ENCODE measurements around the gene PTH1R.

The PTH1R gene

DNA sequence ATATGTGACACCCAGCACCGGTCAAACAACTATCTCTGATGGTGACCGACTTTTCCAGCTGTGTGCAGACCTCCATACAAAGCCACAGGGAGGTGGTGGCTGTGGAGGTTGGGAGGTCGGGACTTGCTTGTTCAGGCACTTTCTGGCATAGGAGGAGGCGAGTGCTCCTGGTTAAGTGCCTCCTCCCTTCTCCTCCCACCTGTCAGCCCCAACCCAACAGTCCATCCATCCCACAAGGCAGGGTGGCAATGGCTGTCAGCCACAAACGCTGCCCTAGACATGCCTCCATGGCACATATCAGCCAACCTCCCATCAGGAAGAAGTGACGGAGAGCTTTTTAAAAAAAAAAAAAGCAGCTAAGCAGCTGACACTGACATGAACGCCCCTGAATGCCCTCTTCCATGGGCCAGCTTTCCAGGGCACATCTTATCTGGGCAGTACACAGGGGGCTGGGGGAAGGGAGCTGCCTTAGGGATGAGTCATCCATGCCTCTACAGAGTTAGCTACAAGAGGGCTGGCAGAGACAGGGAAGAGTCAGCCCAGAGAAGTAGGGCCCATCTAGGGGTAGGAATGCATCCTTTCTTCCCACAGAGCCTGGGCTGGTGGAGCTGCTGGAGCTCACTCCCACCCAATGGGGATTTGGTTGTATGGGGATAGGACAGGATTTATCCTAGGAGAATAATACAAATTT lies 57.8 kb downstream of the PTH1R start:
- H3K4me3 Mint-ChIP-seq, result no peak overlapping the region
- H3K27me3 Mint-ChIP-seq, result no peaks in the 10 kb centered on the region
- H3K4me1 Mint-ChIP-seq (ENCODE audit: low read depth), result peaks cover 54% of the 10 kb centered on the region
- no peaks in the 10 kb centered on the region for H3K9me3 Mint-ChIP-seq (ENCODE audit: low read depth)
- no peak overlapping the region for H3K27ac Mint-ChIP-seq
- H3K36me3 Mint-ChIP-seq, result peaks cover under 1% of the 10 kb centered on the region

DNA sequence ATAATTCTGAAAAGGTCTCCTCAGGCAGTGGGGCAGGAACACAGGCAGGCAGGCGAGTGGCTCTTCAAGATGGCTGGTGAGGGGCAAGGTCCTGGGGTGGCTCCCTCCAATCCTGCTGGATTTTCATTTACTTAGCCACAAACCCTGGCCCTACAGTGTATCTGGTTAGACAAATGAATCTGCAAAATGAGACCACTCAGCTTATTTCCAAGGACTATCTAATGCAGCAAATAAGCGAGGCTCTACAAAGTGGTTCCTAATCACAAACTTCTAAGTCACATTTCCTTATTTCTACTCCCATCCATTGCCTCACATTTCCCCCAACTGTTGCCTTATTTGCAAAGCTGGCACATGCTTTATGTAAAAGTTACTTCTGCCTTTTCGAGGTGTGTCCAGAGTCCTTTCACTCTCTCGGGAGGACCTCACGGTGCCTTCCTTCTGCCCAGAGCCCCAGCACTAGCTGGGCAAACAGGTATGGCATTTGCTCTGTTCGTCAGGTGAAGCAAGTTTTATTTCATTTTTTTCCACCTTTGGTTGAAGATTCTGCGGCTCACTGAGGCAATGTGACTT lies 58.6 kb downstream of the PTH1R start:
- H3K27ac Mint-ChIP-seq, result peak overlapping the region; percentile 34
- H3K9me3 Mint-ChIP-seq (ENCODE audit: low read depth), result no peaks in the 10 kb centered on the region
- peaks cover 4% of the 10 kb centered on the region for H3K36me3 Mint-ChIP-seq
- H3K4me3 Mint-ChIP-seq, result no peak overlapping the region
- H3K4me1 Mint-ChIP-seq (ENCODE audit: low read depth), result peaks cover 51% of the 10 kb centered on the region
- H3K27me3 Mint-ChIP-seq, result no peaks in the 10 kb centered on the region

DNA sequence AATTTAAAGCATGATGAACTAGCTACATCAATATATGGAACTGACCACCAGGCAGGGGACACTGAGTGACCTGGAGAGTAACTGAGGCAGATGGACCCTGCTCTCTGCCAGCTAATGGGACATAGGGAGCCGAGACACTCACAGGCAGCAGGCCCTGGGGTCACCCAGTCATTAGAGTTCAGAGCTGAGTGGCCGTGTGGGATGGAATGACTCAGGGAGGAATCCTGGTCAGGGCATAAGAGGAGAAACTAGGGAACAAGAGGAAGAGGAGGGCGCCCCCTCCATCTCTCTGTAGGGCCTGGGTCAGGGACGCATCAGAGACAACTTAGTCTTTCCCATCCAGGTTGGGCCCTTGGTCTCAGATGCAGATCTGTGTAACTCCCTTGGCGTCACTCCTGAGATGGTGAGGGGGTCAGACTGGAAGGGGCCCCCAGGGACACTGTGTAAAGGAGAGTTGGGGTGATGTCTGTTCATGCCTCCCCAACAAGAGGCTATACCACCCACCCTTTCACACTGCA lies 59.3 kb downstream of the PTH1R start:
- H3K36me3 Mint-ChIP-seq, result peaks cover 4% of the 10 kb centered on the region
- H3K27me3 Mint-ChIP-seq, result no peaks in the 10 kb centered on the region
- peaks cover 44% of the 10 kb centered on the region for H3K4me1 Mint-ChIP-seq (ENCODE audit: low read depth)
- H3K27ac Mint-ChIP-seq, result no peak overlapping the region
- H3K9me3 Mint-ChIP-seq (ENCODE audit: low read depth), result no peaks in the 10 kb centered on the region
- no peak overlapping the region for H3K4me3 Mint-ChIP-seq

GRCh38 chr3:46938118-46938517 lies 60.6 kb downstream of the PTH1R start:
- H3K27ac Mint-ChIP-seq, result no peak overlapping the region
- no peaks in the 10 kb centered on the region for H3K27me3 Mint-ChIP-seq
- peaks cover 40% of the 10 kb centered on the region for H3K4me1 Mint-ChIP-seq (ENCODE audit: low read depth)
- H3K36me3 Mint-ChIP-seq, result peaks cover 4% of the 10 kb centered on the region
- H3K9me3 Mint-ChIP-seq (ENCODE audit: low read depth), result no peaks in the 10 kb centered on the region
- no peak overlapping the region for H3K4me3 Mint-ChIP-seq

- H3K27me3 Mint-ChIP-seq, result no peaks in the 10 kb centered on the region
- H3K27ac Mint-ChIP-seq, result peak overlapping the region; percentile 65
- no peaks in the 10 kb centered on the region for H3K9me3 Mint-ChIP-seq (ENCODE audit: low read depth)
- H3K4me1 Mint-ChIP-seq (ENCODE audit: low read depth), result peaks cover 44% of the 10 kb centered on the region
- H3K4me3 Mint-ChIP-seq, result no peak overlapping the region
- peaks cover 4% of the 10 kb centered on the region for H3K36me3 Mint-ChIP-seq
Observed at GRCh38 chr3:46939578-46940445, 62.3 kb downstream of the PTH1R start.

- H3K4me3 Mint-ChIP-seq, result no peak overlapping the region
- H3K4me1 Mint-ChIP-seq (ENCODE audit: low read depth), result peaks cover 53% of the 10 kb centered on the region
- no peaks in the 10 kb centered on the region for H3K27me3 Mint-ChIP-seq
- no peaks in the 10 kb centered on the region for H3K9me3 Mint-ChIP-seq (ENCODE audit: low read depth)
- no peak overlapping the region for H3K27ac Mint-ChIP-seq
- peaks cover 8% of the 10 kb centered on the region for H3K36me3 Mint-ChIP-seq
Observed at GRCh38 chr3:46942076-46942475, 64.6 kb downstream of the PTH1R start.

DNA sequence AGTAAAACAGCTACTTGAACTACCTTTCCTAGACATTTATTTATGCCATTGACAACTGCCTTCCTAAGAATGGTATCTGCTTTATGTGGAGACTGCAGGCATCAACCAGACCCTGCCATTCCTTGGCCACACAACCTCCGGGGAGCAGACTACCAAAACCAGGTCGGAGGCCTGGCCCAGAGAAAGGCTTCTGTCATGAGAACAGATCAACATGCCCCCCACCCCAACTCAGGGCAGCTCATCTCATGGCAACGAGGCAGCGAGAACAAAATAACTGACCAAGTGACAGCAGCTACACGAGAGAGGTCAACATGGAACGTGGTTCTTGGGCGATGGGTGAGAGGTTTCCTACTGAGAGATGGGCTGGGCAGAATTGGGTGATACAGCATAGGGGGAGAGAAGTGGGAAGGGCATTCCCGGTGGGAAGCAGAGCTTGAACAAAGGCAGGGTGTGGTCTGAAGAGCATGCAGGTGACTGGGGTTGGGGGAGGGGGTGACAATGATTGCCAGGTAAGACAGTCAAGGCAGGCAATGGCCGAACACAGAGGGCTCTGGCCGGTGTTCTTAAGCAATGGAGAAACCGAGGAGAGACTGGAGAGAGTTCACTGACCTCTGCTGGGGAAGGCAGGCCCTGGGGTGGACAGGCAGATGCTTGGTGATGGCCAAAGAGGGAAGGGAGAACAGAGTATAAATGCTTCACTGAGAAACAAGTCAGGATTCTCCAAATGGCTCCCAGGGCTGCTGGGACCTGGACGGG lies 65.1 kb downstream of the PTH1R start:
- Mint-ChIP-seq H3K27me3 (no peaks in the 10 kb centered on the region), H3K4me3 (no peak overlapping the region), H3K4me1 (ENCODE audit: low read depth) (peaks cover 59% of the 10 kb centered on the region), H3K27ac (no peak overlapping the region), H3K36me3 (peaks cover 8% of the 10 kb centered on the region), H3K9me3 (ENCODE audit: low read depth) (no peaks in the 10 kb centered on the region)

- Mint-ChIP-seq H3K36me3 (peaks cover 8% of the 10 kb centered on the region), H3K4me3 (no peak overlapping the region), H3K4me1 (ENCODE audit: low read depth) (peaks cover 65% of the 10 kb centered on the region)
Observed at GRCh38 chr3:46943237-46944187, 66.0 kb downstream of the PTH1R start.

GRCh38 chr3:46944191-46944590 lies 66.7 kb downstream of the PTH1R start:
- H3K9me3 Mint-ChIP-seq (ENCODE audit: low read depth), result no peaks in the 10 kb centered on the region
- no peaks in the 10 kb centered on the region for H3K27me3 Mint-ChIP-seq
- peak overlapping the region; percentile 41 for H3K27ac Mint-ChIP-seq
- no peak overlapping the region for H3K4me3 Mint-ChIP-seq
- peaks cover 67% of the 10 kb centered on the region for H3K4me1 Mint-ChIP-seq (ENCODE audit: low read depth)
- peaks cover 8% of the 10 kb centered on the region for H3K36me3 Mint-ChIP-seq

More at GRCh38 chr3:46943237-46944187, 66.0 kb downstream of the PTH1R start:
- Mint-ChIP-seq H3K9me3 (ENCODE audit: low read depth) (no peaks in the 10 kb centered on the region), H3K27ac (no peak overlapping the region), H3K27me3 (no peaks in the 10 kb centered on the region)

DNA sequence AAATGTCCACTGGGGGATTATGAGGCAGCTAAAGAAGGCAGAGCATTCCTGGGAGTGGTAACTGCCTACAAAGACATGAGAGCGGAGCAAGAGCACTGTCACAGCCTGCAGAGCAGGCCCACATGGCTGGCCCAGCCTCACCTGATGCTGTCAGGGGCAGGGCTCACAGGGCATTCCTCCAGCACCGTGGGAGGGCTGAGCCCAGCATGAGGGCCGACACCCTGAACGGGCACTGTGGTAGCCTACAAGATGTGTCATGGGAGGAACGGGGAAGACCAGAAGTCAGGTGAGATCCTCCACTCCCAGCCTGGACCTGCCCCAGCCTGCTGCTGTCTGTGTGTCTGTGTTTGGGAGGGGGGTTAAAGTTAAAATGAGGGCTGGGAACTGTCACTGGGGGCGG lies 68.9 kb downstream of the PTH1R start:
- Mint-ChIP-seq H3K4me1 (ENCODE audit: low read depth) (peaks cover 71% of the 10 kb centered on the region), H3K4me3 (peak overlapping the region; percentile 46), H3K27ac (peak overlapping the region; percentile 86), H3K27me3 (no peaks in the 10 kb centered on the region), H3K9me3 (ENCODE audit: low read depth) (no peaks in the 10 kb centered on the region), H3K36me3 (peaks cover 4% of the 10 kb centered on the region)

DNA sequence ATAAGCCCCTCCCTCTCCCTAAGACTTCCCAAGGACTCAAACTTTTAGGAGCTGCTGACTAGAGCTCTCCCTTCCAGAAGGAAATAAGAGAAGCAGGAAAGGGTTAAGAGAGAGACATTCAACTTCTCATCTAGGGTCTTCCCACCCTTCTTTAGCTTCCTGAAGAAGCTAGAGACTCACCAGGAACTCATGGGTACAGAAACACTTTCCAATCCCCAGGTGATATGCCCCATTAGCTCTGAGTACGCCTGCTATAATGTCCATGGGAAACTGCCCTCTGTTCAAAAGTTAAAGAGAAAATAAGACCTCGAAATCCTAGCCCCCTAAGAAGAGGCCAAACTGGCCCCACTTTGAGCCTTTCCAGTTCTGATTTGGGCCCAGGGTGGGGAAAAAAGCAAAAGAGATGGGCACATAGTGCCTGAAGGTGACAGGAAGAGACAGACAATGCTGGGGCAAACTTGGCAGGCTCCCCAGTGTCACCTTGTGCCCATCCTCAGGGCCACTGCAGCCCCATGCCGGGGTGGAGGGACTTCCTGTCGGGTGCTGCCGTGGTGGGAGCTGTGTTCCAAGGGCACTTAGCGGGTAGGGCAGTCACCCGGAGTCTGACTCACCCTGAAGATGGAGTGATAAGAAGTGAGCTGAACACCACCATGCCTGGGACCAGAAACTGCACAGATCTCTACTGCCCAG lies 69.5 kb downstream of the PTH1R start:
- peak overlapping the region; percentile 80 for H3K4me3 Mint-ChIP-seq
- no peaks in the 10 kb centered on the region for H3K9me3 Mint-ChIP-seq (ENCODE audit: low read depth)
- peaks cover 74% of the 10 kb centered on the region for H3K4me1 Mint-ChIP-seq (ENCODE audit: low read depth)
- peaks cover 4% of the 10 kb centered on the region for H3K36me3 Mint-ChIP-seq
- peak overlapping the region; percentile 86 for H3K27ac Mint-ChIP-seq
- H3K27me3 Mint-ChIP-seq, result no peaks in the 10 kb centered on the region

GRCh38 chr3:46947546-46947901 lies 70.0 kb downstream of the PTH1R start:
- Mint-ChIP-seq H3K4me1 (ENCODE audit: low read depth) (peaks cover 77% of the 10 kb centered on the region), H3K27me3 (no peaks in the 10 kb centered on the region), H3K27ac (peak overlapping the region; percentile 86), H3K4me3 (peak overlapping the region; percentile 80), H3K36me3 (peaks cover 7% of the 10 kb centered on the region), H3K9me3 (ENCODE audit: low read depth) (no peaks in the 10 kb centered on the region)

GRCh38 chr3:46947981-46948791 lies 70.7 kb downstream of the PTH1R start:
- Mint-ChIP-seq H3K4me3 (peak overlapping the region; percentile 80), H3K4me1 (ENCODE audit: low read depth) (peaks cover 79% of the 10 kb centered on the region), H3K27me3 (no peaks in the 10 kb centered on the region), H3K9me3 (ENCODE audit: low read depth) (no peaks in the 10 kb centered on the region), H3K27ac (peak overlapping the region; percentile 86), H3K36me3 (peaks cover 7% of the 10 kb centered on the region)

All from activated naive CD8-positive, alpha-beta T cell (primary cell).